Activated CD4-positive, CD25-positive, alpha-beta regulatory T cell treated with anti-CD3 and anti-CD28 coated beads, Interleukin-2, amount 50 U/mL, for 16 hours (primary cell): ENCODE measurements around the gene FBXW8.

Experiments used
- DNase-seq: peaks from one replicate; pipeline ENCODE4 v3.0.0-alpha.2; 2020; ENCODE audit warnings: low read depth, low spot score

The FBXW8 gene

GRCh38 chr12:117020536-117021220, 109.9 kb downstream of the FBXW8 start:
- DNase-seq: no peak

DNA sequence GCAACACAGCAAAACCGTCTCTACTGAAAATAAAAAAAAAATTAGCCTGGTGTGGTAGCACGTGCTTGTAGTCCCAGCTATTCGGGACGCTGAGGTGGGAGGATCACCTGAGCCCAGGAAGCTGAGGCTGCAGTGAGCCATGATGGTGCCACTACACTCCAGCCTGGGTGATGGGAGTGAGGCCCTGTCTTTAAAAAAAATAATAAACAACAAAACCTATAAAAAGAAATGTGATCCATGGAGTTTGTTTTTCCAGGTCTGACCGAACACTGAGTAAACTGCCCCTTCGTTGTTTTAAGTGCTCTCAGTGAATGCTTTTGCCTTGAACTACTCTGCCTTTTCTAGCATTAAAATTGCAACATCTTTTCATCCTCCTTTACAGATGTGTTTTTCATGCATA, 111.7 kb downstream of the FBXW8 start:
- DNase-seq: no peak

GRCh38 chr12:117023998-117024960, 113.5 kb downstream of the FBXW8 start:
- no peak for DNase-seq

GRCh38 chr12:117024961-117025480, 114.3 kb downstream of the FBXW8 start:
- DNase-seq: no peak

- DNase-seq: no peak
Measured at GRCh38 chr12:117025481-117026151, 114.9 kb downstream of the FBXW8 start.

DNA sequence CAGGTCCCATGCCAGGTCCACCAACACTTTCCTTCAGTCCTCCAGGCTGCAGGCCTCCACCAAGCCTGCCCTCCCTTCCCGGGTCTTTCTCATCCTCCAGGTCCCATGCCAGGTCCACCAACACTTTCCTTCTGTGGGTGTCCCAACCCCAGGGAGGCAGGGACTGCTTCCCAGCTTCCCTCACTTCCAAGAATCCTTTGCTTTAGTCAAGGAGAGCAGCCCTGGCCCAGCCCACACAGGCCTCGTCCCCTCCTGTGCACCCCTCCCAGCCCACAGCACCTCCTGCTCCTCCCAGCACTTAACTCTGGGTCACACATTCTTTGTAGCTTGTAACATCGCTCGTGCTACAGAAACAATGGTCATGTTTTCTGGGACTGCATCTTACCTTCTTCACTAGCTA, 115.6 kb downstream of the FBXW8 start:
- no peak for DNase-seq

GRCh38 chr12:117026921-117027250, 116.1 kb downstream of the FBXW8 start:
- no peak for DNase-seq

DNA sequence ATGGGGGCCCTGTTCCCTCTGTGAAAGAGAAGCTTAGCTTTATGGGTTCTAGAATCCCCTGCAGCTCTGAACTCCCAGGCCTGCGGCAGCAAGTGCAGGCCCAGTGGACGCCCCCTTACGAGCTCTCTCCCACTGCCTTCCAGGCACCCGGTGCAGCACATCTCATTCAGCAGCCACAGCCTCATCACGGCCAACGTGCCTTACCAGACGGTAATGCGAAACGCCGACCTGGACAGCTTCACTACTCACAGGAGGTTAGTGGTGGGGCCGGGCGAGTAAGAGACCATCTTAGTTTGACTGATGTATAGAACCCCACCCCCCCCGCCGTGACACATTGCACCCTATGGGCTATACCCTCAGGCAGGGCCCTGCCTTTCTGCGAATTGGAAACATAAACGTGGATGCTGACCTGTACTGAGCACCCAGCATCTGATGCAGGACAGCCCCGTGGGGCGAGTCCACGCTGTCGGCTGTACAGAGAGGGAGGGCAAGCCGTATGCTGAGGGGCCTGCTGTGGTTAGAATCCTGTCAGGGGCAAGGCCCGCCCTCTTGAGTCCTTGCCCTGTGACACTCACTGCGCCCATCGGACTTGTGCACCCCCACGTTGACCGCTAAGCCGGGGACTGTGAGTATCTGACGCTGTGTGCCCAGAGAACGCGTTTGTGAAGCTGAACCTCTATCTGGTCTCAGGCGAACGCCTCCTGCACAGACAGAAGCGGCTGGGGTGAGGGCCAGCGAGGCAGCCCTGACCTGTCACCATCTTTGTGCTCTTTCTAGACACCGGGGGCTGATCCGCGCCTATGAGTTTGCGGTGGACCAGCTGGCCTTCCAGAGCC, 116.7 kb downstream of the FBXW8 start:
- no peak for DNase-seq

DNA sequence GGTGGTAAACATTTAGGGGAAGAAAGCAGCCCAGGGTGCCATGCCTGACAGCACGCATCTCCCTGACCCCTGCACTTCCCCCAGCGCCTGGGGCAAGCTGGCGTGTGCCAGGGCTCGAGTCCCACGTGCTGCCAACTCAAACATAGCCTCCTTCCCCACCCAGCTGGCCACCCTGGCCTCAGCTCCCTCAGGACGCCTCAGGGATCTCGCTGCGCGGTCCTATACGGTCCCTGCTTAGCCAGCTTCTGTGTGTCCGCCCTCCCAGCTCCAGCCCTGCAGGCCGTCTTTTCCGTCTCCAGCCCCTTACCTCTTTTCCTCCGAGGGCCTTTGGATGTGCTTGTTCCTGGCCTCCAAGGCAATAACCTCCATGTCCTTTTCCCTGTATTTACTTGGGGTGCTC, 117.5 kb downstream of the FBXW8 start:
- DNase-seq: no peak

- no peak for DNase-seq
Measured at GRCh38 chr12:117030187-117030900, 119.6 kb downstream of the FBXW8 start.

DNA sequence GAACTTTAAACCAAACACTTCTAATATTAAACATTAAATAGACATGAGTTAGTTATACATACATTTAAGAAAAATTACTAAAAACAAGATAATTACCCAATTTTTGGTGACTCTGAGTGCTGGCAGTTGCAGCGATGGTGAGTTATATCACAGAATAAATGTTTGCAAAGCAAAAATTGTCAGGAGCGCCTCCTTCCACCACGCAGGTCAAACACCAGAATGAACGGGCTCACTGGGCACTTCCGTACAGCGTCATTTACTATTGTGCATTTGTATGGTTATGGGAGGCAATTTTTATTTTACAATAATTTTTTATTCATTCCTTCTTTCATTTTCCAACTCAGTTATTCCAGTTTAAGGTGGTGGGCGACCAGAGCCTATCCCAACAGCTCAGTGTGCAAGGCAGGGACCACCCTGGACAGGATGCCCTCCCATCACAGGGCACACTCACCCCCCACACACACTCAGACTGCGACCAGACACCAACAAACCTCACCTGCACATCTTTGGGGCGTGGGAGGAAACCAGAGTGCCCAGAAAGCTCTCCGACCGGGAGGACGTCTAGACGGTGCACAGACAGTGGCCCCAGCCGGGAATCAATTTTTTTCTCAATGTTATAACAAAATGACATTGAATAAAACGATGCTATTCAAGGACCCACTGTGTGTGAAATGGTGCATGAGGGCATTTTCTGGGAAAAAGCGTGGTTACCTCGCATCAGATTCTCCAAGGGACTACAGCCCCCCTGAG, 121.3 kb downstream of the FBXW8 start:
- DNase-seq: no peak

GRCh38 chr12:117032593-117033381, 122.0 kb downstream of the FBXW8 start:
- no peak for DNase-seq

- DNase-seq: no peak
Measured at GRCh38 chr12:117033382-117034221, 122.9 kb downstream of the FBXW8 start.

DNA sequence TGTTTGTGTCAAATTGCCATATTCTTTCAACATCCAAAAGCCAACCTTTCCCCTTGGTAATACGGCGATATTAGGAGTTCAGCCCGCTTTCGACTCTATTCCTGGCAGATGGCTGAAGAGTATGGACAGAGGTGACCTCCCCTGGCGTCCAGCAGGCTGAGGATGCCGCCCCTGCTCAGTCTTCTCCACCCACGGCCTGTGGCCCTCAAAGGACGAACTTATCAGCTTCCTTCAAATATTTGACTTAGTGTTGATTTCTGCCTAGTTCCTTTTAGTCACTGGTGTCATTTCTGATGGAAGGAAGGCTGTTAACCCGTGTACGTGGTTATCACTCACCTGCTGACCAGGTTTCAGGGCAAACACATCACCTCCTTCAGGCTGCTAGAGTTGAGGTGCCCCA, 123.5 kb downstream of the FBXW8 start:
- DNase-seq: no peak

DNA sequence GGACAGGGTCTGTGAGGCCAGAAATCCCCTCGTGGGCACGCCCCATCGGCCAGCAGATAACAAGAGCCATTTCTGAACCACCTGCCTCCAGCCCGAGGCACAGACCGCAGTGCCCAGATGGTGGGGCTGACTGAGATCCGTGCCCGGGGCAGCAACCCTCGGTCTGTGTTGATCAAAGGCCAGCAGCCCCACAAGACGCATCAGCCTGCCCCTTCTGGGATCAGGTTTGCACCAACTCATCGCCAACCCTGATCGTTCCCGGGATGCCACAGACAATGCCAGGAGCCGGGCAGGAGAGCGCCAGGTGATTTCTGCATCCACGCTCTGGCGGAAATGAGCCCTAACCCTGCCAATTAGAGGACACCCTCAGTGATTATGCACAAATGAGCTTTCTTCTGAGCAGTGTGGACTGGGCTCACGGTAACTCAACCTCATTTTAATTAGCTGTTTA, 124.0 kb downstream of the FBXW8 start:
- DNase-seq: no peak

- DNase-seq: no peak
Measured at GRCh38 chr12:117035287-117035686, 124.5 kb downstream of the FBXW8 start.

DNA sequence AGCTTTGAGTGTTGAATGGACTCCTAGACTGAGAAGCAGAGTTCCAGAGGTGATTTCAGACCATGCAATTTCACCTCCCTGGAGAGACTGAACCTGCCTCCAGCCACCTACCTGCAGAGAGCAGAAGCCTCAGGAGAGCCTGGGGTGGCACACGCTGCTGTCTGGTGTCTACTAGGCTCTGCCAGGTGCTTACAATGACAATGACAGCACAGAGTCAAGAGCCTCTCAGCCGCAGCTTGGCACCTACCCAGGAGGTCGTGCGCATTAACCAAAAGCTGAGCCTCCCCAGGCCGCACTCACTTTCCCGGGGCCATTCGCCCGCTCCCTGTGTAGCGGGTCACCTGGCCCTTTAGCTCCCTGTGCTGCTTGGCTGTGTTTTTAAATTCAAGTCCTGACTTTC, 125.3 kb downstream of the FBXW8 start:
- no peak for DNase-seq

GRCh38 chr12:117036547-117036946, 125.8 kb downstream of the FBXW8 start:
- no peak for DNase-seq
